ENCODE results near the gene CALB2. TPM values are rescaled to one million over a fixed set of nuclear protein-coding genes. Genes with fewer than 3 reads are reported as not detected.
"Not testable (repeated sequence)": the region's sequence is repeated elsewhere in the genome, so short reads cannot be mapped to it uniquely, and the experiment has no call there.

CALB2 gene
- total RNA-seq = under 0.01 and 0.97 TPM in 2 replicates

DNA sequence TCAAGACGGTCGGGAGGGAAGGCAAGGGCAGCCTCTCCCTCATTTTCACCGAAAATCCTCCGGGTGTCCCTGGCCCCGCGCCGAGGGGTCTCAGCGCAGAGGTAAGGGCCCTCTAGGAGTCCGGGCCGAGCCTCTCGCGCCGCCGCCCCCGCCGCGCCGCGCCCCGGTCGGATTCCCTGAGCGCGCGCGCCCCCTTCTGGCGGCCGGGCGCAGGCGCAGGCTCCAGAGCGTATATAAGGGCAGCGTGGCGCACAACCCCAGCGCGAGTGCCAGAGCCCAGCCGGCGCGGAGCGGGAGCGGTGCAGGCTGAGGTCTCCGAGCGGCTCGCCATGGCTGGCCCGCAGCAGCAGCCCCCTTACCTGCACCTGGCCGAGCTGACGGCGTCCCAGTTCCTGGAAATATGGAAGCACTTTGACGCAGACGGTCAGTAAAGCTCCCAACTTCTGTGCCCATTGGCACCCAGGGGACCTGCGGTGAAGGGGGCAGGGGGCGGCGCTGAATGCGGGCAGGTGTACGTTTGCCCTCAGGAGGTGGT lies at the start of gene CALB2:
TSS of gene CALB2 (plus strand) at position 260 of the 535 bp plus-strand sequence. CDS start at position 330, 70 bp downstream.
- H3K4me3 ChIP-seq (ENCODE audit: low read depth, low read length) = peak within 1 kb of the TSS; percentile 42
- TF ChIP-seq, protein P1, sequence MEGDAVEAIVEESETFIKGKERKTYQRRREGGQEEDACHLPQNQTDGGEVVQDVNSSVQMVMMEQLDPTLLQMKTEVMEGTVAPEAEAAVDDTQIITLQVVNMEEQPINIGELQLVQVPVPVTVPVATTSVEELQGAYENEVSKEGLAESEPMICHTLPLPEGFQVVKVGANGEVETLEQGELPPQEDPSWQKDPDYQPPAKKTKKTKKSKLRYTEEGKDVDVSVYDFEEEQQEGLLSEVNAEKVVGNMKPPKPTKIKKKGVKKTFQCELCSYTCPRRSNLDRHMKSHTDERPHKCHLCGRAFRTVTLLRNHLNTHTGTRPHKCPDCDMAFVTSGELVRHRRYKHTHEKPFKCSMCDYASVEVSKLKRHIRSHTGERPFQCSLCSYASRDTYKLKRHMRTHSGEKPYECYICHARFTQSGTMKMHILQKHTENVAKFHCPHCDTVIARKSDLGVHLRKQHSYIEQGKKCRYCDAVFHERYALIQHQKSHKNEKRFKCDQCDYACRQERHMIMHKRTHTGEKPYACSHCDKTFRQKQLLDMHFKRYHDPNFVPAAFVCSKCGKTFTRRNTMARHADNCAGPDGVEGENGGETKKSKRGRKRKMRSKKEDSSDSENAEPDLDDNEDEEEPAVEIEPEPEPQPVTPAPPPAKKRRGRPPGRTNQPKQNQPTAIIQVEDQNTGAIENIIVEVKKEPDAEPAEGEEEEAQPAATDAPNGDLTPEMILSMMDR (IDR thresholded peaks at IDR 0.05; ENCODE audit: insufficient read depth, low read depth, low read length) = peak; percentile 68
- peak; percentile 46 for DNase-seq (ENCODE audit: low read depth)

- TF ChIP-seq, protein P1 (IDR thresholded peaks at IDR 0.05; ENCODE audit: insufficient read depth, low read depth, low read length) = peak; percentile 79
- H3K4me3 ChIP-seq (ENCODE audit: low read depth, low read length) = no peak overlapping the region
- peak; percentile 11 for DNase-seq (ENCODE audit: low read depth)
These were observed 46.9 kb upstream of the CALB2 start for GRCh38 chr16:71311553-71312158.

DNA sequence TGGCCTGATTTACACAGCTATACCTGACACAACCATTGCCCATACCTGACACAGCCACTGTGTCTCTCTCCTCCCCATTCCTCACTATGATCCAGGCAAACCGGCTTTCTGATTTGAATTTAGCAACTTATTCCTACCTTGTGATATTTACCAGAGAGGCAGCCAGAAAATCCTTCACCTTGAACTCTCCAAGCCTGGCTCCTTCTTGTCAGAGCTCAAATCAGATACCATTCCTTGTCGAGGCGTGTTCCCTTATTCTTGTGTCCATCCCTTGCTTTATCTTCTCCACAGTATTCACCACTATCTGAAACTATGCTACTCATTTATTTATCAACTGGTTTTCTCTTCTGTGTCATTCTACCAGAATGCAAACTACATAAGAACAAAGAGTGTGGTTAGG lies 44.9 kb upstream of the CALB2 start:
- not testable (repeated sequence) for DNase-seq (ENCODE audit: low read depth); H3K4me3 ChIP-seq (ENCODE audit: low read depth, low read length)

GRCh38 chr16:71315269-71315668 lies 43.3 kb upstream of the CALB2 start:
- TF ChIP-seq, protein P1 (IDR thresholded peaks at IDR 0.05; ENCODE audit: insufficient read depth, low read depth, low read length) = no peak
- no peak overlapping the region for H3K4me3 ChIP-seq (ENCODE audit: low read depth, low read length)
- no peak for DNase-seq (ENCODE audit: low read depth)

- no peak overlapping the region for H3K4me3 ChIP-seq (ENCODE audit: low read depth, low read length)
- TF ChIP-seq, protein P1 (IDR thresholded peaks at IDR 0.05; ENCODE audit: insufficient read depth, low read depth, low read length) = no peak
- DNase-seq (ENCODE audit: low read depth) = no peak
These were observed 38.5 kb upstream of the CALB2 start for GRCh38 chr16:71319999-71320398.

DNA sequence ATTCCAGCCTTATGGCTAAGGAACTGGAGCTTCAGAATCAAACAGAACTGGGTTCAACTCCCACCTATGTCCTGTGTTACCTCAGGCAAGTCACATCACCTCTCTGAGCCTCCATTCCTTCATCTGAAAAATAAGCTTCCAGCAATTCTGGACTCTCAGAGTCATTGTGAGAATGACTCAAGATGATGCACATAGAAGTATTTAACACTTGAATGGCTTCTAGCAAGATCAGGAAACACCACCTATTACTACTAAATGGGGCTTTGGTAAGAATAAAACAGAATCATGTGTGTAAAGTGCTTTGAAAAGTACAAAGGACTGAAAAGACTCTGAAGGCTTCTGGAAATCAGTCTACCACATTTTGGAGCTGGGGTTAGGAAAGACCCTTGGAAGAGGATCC lies 30.8 kb upstream of the CALB2 start:
- DNase-seq (ENCODE audit: low read depth) = no peak
- no peak overlapping the region for H3K4me3 ChIP-seq (ENCODE audit: low read depth, low read length)
- TF ChIP-seq, protein P1 (IDR thresholded peaks at IDR 0.05; ENCODE audit: insufficient read depth, low read depth, low read length) = no peak

DNA sequence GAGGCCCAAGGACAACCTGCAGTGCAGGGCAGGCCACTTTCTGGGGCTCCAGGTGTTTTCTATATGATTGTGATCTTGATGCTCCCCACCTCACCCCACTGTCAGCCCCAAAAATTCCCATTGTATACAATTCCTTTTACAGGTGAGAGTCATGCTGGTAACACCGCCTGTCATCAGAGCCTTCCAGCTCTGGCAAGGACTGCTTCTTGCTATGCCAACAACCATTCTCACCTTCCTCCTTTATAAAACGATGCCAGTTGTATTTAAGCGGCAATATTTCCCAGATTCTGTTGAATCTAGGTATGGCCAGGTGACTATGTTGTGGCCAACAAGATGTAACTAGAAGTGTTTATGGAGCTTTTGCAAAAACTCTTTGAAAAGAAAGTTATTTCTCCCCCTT lies 30.4 kb upstream of the CALB2 start:
- TF ChIP-seq, protein P1 (IDR thresholded peaks at IDR 0.05; ENCODE audit: insufficient read depth, low read depth, low read length) = no peak
- no peak for DNase-seq (ENCODE audit: low read depth)
- no peak overlapping the region for H3K4me3 ChIP-seq (ENCODE audit: low read depth, low read length)
